Hepatocyte (in vitro differentiated cells): ENCODE data around the gene TSPEAR. TPM values are rescaled to one million over a fixed set of nuclear protein-coding genes. Genes with fewer than 3 reads are reported as not detected.

Experiments
- DNase-seq: peaks from one replicate; pipeline ENCODE4 v3.0.0-alpha.2; 2016; ENCODE audit warnings: low spot score
- H2AFZ ChIP-seq: fragments of 200-600 bp; sonication (generic); 2 replicates; pipeline ENCODE4 v1.6.0; 2016; ENCODE audit warnings: antibody characterized with exemption, mild to moderate bottlenecking
- H3K27ac ChIP-seq: fragments of 200-600 bp; sonication (generic); 2 replicates; pipeline ENCODE4 v1.5.1; 2016; ENCODE audit warnings: mild to moderate bottlenecking
- H3K27me3 ChIP-seq: fragments of 200-600 bp; sonication (generic); 2 replicates; pipeline ENCODE4 v1.6.1; 2016
- H3K36me3 ChIP-seq: fragments of 200-600 bp; sonication (generic); replicated peaks from 2 replicates; pipeline ENCODE4 v1.5.1; 2016; ENCODE audit warnings: low read depth; ENCODE audit not compliant: insufficient read depth
- H3K4me1 ChIP-seq: fragments of 200-600 bp; sonication (generic); 2 replicates; pipeline ENCODE4 v1.5.1; 2016; ENCODE audit warnings: mild to moderate bottlenecking, moderate library complexity; ENCODE audit not compliant: insufficient read depth
- H3K4me2 ChIP-seq: fragments of 200-600 bp; sonication (generic); 2 replicates; pipeline ENCODE4 v1.6.0; 2016
- H3K4me3 ChIP-seq: fragments of 200-600 bp; sonication (generic); 2 replicates; pipeline ENCODE4 v1.5.1; 2016; ENCODE audit warnings: mild to moderate bottlenecking
- H3K79me2 ChIP-seq: fragments of 200-600 bp; sonication (generic); 2 replicates; pipeline ENCODE4 v1.6.0; 2017; ENCODE audit warnings: mild to moderate bottlenecking
- H3K9me2 ChIP-seq: fragments of 200-600 bp; sonication (generic); replicated peaks from 2 replicates; pipeline ENCODE4 v1.6.0; 2017; ENCODE audit warnings: mild to moderate bottlenecking; ENCODE audit not compliant: insufficient read depth
- H3K9me3 ChIP-seq: fragments of 200-600 bp; sonication (generic); 2 replicates; pipeline ENCODE4 v1.5.1; 2016; ENCODE audit warnings: low read depth, mild to moderate bottlenecking
- H4K20me1 ChIP-seq: fragments of 200-600 bp; sonication (generic); 2 replicates; pipeline ENCODE4 v1.6.0; 2016; ENCODE audit warnings: mild to moderate bottlenecking; ENCODE audit not compliant: insufficient read depth, poor library complexity, severe bottlenecking
- CTCF ChIP-seq: fragments of 200-600 bp; sonication (generic); IDR thresholded peaks from 2 replicates; pipeline ENCODE4 v1.5.1; 2016; ENCODE audit warnings: antibody characterized with exemption, mild to moderate bottlenecking; ENCODE audit not compliant: poor library complexity
- EZH2 ChIP-seq: fragments of 200-600 bp; sonication (generic); IDR thresholded peaks from 2 replicates; pipeline ENCODE4 v1.6.1; 2016; ENCODE audit warnings: antibody characterized with exemption, mild to moderate bottlenecking, borderline replicate concordance
- EZH2phosphoT487 ChIP-seq: fragments of 200-600 bp; sonication (generic); IDR thresholded peaks from one replicate; pipeline ENCODE4 v1.6.1; 2018; ENCODE audit warnings: antibody characterized with exemption, mild to moderate bottlenecking, low read depth, moderate library complexity; ENCODE audit not compliant: unreplicated experiment, severe bottlenecking
- WGBS: methylation state at CpG from one replicate; pipeline ENCODE4 v1.1.6; 2016; ENCODE audit warnings: low lambda C conversion rate; ENCODE audit errors: missing lambda C conversion rate; 5-methylcytosine and 5-hydroxymethylcytosine counted together
- polyA plus RNA-seq: library from polyadenylated mRNA; unstranded; fragments of >200 nt; fragmentation: Nextera tagmentation; extraction: Ambion mirVana; gene quantifications from 2 replicates; pipeline ENCODE4 v1.2.1, GENCODE V29; 2016
- total RNA-seq: library from RNA; depleted of rRNA; stranded (reverse); fragments of >200 nt; gene quantifications from 2 replicates; pipeline ENCODE4 v1.2.3, GENCODE V29; 2014

Gene TSPEAR
- total and polyA plus RNA-seq, 2 experiments from 2014 or later, result 0.35 TPM; not detected in 1

DNA sequence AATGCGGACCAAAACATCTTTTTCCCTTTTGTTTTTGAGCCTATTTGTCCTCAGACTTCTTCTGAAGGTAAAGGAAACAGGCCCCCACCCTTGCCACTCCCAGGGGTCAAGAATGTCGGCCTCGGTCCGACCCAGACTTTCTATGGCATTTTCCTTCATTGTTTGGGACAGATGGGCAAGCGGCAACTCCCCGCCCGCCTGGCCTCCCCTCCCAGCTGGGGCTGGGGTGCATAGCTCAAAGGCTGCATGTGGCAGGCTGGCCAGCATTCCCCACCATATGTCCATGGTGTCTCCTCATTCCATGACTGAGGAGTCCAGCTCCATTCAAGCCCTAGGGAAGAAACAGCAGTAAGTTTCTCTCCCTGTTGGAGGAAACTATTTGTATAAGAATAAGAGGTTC, 29.4 kb upstream of the TSPEAR start:
- no peaks in the 10 kb centered on the region for H3K4me1 ChIP-seq
- H3K4me3 ChIP-seq, result no peak overlapping the region
- H4K20me1 ChIP-seq, result no peaks in the 10 kb centered on the region
- H3K27ac ChIP-seq, result no peak overlapping the region
- no peaks in the 10 kb centered on the region for H3K9me3 ChIP-seq
- no peak for TF ChIP-seq EZH2phosphoT487
- no peak for TF ChIP-seq CTCF
- TF ChIP-seq EZH2, result no peak
- H3K79me2 ChIP-seq, result no peaks in the 10 kb centered on the region
- no peaks in the 10 kb centered on the region for H3K27me3 ChIP-seq
- H3K36me3 ChIP-seq, result no peaks in the 10 kb centered on the region
- no peak for DNase-seq
- H3K9me2 ChIP-seq, result no peaks in the 10 kb centered on the region
- no peak overlapping the region for H3K4me2 ChIP-seq
- H2AFZ ChIP-seq, result no peak overlapping the region
- 94% methylated on average over 7 of the region's 7 CpGs for WGBS

GRCh38 chr21:44739316-44739715, 27.9 kb upstream of the TSPEAR start:
- Histone ChIP-seq H3K4me2 (no peak overlapping the region), H3K27ac (no peak overlapping the region), H3K9me2 (no peaks in the 10 kb centered on the region), H3K27me3 (no peaks in the 10 kb centered on the region), H3K4me3 (no peak overlapping the region), H2AFZ (no peak overlapping the region), H3K4me1 (no peaks in the 10 kb centered on the region), H4K20me1 (no peaks in the 10 kb centered on the region), H3K36me3 (no peaks in the 10 kb centered on the region), H3K9me3 (no peaks in the 10 kb centered on the region), H3K79me2 (no peaks in the 10 kb centered on the region)
- TF ChIP-seq EZH2 (no peak), CTCF (no peak), EZH2phosphoT487 (no peak)
- DNase-seq, result no peak
- 91% methylated on average over 1 of the region's 1 CpG for WGBS

GRCh38 chr21:44738621-44739020, 27.2 kb upstream of the TSPEAR start:
- no peaks in the 10 kb centered on the region for H3K9me3 ChIP-seq
- H3K79me2 ChIP-seq, result no peaks in the 10 kb centered on the region
- no peaks in the 10 kb centered on the region for H3K36me3 ChIP-seq
- DNase-seq, result no peak
- no peak overlapping the region for H2AFZ ChIP-seq
- no peaks in the 10 kb centered on the region for H3K4me1 ChIP-seq
- no peaks in the 10 kb centered on the region for H3K27me3 ChIP-seq
- no peak overlapping the region for H3K4me2 ChIP-seq
- H3K9me2 ChIP-seq, result no peaks in the 10 kb centered on the region
- no peaks in the 10 kb centered on the region for H4K20me1 ChIP-seq
- 96% methylated on average over 3 of the region's 3 CpGs for WGBS
- no peak for TF ChIP-seq EZH2phosphoT487
- TF ChIP-seq CTCF, result no peak
- no peak for TF ChIP-seq EZH2
- no peak overlapping the region for H3K4me3 ChIP-seq
- H3K27ac ChIP-seq, result no peak overlapping the region

GRCh38 chr21:44737706-44738354, 26.5 kb upstream of the TSPEAR start:
- Histone ChIP-seq H4K20me1 (no peaks in the 10 kb centered on the region), H3K9me3 (no peaks in the 10 kb centered on the region), H2AFZ (no peak overlapping the region), H3K4me1 (no peaks in the 10 kb centered on the region), H3K9me2 (no peaks in the 10 kb centered on the region), H3K4me3 (no peak overlapping the region), H3K4me2 (no peak overlapping the region), H3K36me3 (no peaks in the 10 kb centered on the region), H3K27me3 (no peaks in the 10 kb centered on the region), H3K79me2 (no peaks in the 10 kb centered on the region), H3K27ac (no peak overlapping the region)
- DNase-seq, result no peak
- WGBS, result 81% methylated on average over 3 of the region's 3 CpGs
- no peak for TF ChIP-seq EZH2
- no peak for TF ChIP-seq EZH2phosphoT487
- no peak for TF ChIP-seq CTCF
